ENCODE data around the gene SLX9.

- no peak for TF ChIP-seq CTCF (IDR thresholded peaks at IDR 0.05; ENCODE audit: insufficient read depth, low read length)
- no peak for TF ChIP-seq GABPA (IDR thresholded peaks at IDR 0.05; ENCODE audit: low read depth)
- TF ChIP-seq REST (IDR thresholded peaks at IDR 0.05; ENCODE audit: insufficient replicate concordance, low read depth) = no peak
These were observed 46.6 kb upstream of the SLX9 start for GRCh38 chr21:44893278-44893556.

Measured in HL-60 (cell line).